Caco-2 (cell line): ENCODE measurements around the gene CNOT1. TPM values are rescaled to one million over a fixed set of nuclear protein-coding genes. Genes with fewer than 3 reads are reported as not detected.

Experiments used
- BruUV-seq: library from RNA; stranded (reverse); fragments of 400-500 nt; replicated peaks from 2 replicates; lab custom pipeline; 2021; lab: Mats Ljungman, UMichigan
- CTCF ChIA-PET: fragments of 300-600 bp; sonication (Branson Sonifier 250); formaldehyde crosslinking; loops from one replicate; lab custom pipeline; 2022; ENCODE audit warnings: antibody characterized with exemption; lab: Charles Lee
- POLR2A ChIA-PET: fragments of 300-600 bp; sonication (Branson Sonifier 250); formaldehyde crosslinking; loops from one replicate; lab custom pipeline; 2022; ENCODE audit warnings: antibody characterized with exemption; lab: Charles Lee
- DNase-seq, 2 experiments: peaks; one replicate each; pipeline versions ENCODE4 v3.0.0 to v3.0.0-alpha.2; 2020 to 2022
- H3K27me3 ChIP-seq: replicated peaks from 2 replicates; pipeline ENCODE4 v1.6.0; 2011; ENCODE audit warnings: low read length; ENCODE audit not compliant: control insufficient read depth, insufficient read depth
- H3K36me3 ChIP-seq: 2 replicates; pipeline ENCODE4 v1.5.1; 2011; ENCODE audit warnings: low read length; ENCODE audit not compliant: control insufficient read depth, insufficient read depth
- H3K4me1 ChIP-seq: fragments of 250-450 bp; sonication (Bioruptor Pico); 2 replicates; pipeline ENCODE4 v1.5.1; 2020; ENCODE audit warnings: mild to moderate bottlenecking
- H3K4me3 ChIP-seq: 2 replicates; pipeline ENCODE4 v1.5.1; 2011; ENCODE audit warnings: low read depth, mild to moderate bottlenecking, control low read depth, low read length
- H3K9me3 ChIP-seq: fragments of 250-450 bp; sonication (Bioruptor Pico); 2 replicates; pipeline ENCODE4 v1.5.1; 2020; ENCODE audit warnings: mild to moderate bottlenecking, moderate library complexity
- H3K27ac Mint-ChIP-seq: one replicate; pipeline ENCODE4 v1.8.0; 2022; ENCODE audit warnings: mixed read lengths; ENCODE audit not compliant: unreplicated experiment
- H3K27me3 Mint-ChIP-seq: one replicate; pipeline ENCODE4 v1.8.0; 2022; ENCODE audit warnings: mixed read lengths; ENCODE audit not compliant: insufficient read depth, unreplicated experiment
- H3K36me3 Mint-ChIP-seq: one replicate; pipeline ENCODE4 v1.8.0; 2022; ENCODE audit warnings: mild to moderate bottlenecking, mixed read lengths; ENCODE audit not compliant: insufficient read depth, unreplicated experiment
- H3K4me1 Mint-ChIP-seq: one replicate; pipeline ENCODE4 v1.8.0; 2022; ENCODE audit warnings: low read depth, mixed read lengths; ENCODE audit not compliant: unreplicated experiment
- H3K4me3 Mint-ChIP-seq: one replicate; pipeline ENCODE4 v1.8.0; 2022; ENCODE audit warnings: mild to moderate bottlenecking, moderate library complexity, mixed read lengths; ENCODE audit not compliant: unreplicated experiment
- H3K9me3 Mint-ChIP-seq: one replicate; pipeline ENCODE4 v1.8.0; 2022; ENCODE audit warnings: mixed read lengths; ENCODE audit not compliant: unreplicated experiment
- intact Hi-C: fragments of 100-400 bp; cut with micrococcal nuclease; formaldehyde crosslinking; loops from one replicate; pipeline ENCODE4 v1.10.0; 2022; ENCODE audit not compliant: unreplicated experiment
- total RNA-seq: library from RNA; stranded (reverse); gene quantifications from 2 replicates; pipeline ENCODE4 v1.2.3, GENCODE V29; 2022
- TF ChIP-seq, protein P1 (sequence below), 2 experiments: fragments of 200-600 bp in 1 of 2; IDR thresholded peaks; 1 replicate in 1 of 2; 2 replicates in 1 of 2; pipeline versions ENCODE4 v1.5.1 to v1.8.0; 2011 to 2022; ENCODE audit warnings: antibody characterized with exemption in 1 of 2, control low read depth in 1 of 2, inconsistent platforms in 1 of 2, low read depth in 1 of 2, low read length in 1 of 2, mild to moderate bottlenecking in 1 of 2, moderate library complexity in 1 of 2; ENCODE audit not compliant: insufficient read depth in 1 of 2, severe bottlenecking in 1 of 2, unreplicated experiment in 1 of 2

CNOT1 gene
- total RNA-seq, 1 experiment from 2014 or later, result 413 TPM

DNA sequence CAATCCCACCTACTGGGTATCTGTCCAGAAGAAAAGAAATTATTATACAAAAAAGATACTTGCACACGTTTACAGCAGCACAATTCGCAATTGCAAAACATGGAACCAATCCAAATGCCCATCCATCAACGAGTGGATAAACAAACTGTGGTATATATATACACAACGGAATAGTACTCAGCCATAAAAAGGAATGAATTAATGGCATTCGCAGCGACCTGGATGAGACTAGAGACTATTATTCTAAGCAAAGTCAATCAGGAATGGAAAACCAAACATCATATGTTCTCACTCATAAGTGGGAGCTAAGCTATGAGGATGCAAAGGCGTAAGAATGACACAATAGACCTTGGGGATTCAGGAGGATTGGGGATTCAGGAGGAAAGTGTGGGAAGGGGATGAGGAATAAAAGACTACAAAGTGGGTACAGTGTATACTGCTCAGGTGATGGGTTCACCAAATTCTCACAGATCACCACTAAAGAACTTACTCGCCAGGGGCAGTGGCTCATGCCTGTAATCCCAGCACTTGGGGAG, 21.0 kb downstream of the CNOT1 start:
- TF ChIP-seq, protein P1, sequence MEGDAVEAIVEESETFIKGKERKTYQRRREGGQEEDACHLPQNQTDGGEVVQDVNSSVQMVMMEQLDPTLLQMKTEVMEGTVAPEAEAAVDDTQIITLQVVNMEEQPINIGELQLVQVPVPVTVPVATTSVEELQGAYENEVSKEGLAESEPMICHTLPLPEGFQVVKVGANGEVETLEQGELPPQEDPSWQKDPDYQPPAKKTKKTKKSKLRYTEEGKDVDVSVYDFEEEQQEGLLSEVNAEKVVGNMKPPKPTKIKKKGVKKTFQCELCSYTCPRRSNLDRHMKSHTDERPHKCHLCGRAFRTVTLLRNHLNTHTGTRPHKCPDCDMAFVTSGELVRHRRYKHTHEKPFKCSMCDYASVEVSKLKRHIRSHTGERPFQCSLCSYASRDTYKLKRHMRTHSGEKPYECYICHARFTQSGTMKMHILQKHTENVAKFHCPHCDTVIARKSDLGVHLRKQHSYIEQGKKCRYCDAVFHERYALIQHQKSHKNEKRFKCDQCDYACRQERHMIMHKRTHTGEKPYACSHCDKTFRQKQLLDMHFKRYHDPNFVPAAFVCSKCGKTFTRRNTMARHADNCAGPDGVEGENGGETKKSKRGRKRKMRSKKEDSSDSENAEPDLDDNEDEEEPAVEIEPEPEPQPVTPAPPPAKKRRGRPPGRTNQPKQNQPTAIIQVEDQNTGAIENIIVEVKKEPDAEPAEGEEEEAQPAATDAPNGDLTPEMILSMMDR (IDR thresholded peaks at IDR 0.05; ENCODE audit: insufficient read depth in 1 of 2, low read depth in 1 of 2, low read length in 1 of 2, severe bottlenecking in 1 of 2, unreplicated experiment in 1 of 2), result no peak
- Mint-ChIP-seq H3K4me1 (peaks cover 3% of the 10 kb centered on the region), H3K36me3 (peaks cover 67% of the 10 kb centered on the region), H3K4me3 (no peak overlapping the region), H3K9me3 (no peaks in the 10 kb centered on the region), H3K27ac (no peak overlapping the region), H3K27me3 (no peaks in the 10 kb centered on the region)
- ChIA-PET CTCF (interaction anchor here (0.7 kb wide), 1 partner anchor 1481 kb away, joined by 3 read pairs; no protein-coding TSS in a partner anchor), POLR2A (no interaction called here)
- Histone ChIP-seq H3K4me3 (no peak overlapping the region), H3K27me3 (no peaks in the 10 kb centered on the region), H3K4me1 (no peaks in the 10 kb centered on the region; the same call in 1 of the 2 replicates), H3K36me3 (peaks cover 3% of the 10 kb centered on the region; the same call in 1 of the 2 replicates), H3K9me3 (no peaks in the 10 kb centered on the region)
- no peak for DNase-seq
- no TSS peak for BruUV-seq
- intact Hi-C loops, result no loop called here

DNA sequence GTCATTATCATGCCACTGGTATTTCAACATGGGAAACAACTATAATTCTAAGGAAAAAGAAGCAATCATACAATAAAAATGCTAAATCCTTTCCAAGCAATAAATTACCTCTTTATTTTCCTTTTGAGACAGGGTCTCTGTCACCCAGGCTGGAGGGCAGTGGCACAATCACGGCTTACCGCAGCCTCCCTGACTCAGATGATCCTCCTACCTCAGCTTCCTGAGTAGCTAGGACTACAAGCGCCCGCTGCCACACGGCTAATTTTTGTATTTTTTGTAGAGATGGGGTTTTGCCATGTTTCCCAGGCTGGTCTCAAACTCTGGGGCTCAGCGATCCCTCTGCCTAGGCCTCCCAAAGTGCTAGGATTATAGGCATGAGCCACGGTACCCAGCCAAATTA, 24.1 kb downstream of the CNOT1 start:
- Mint-ChIP-seq H3K36me3 (peaks cover 66% of the 10 kb centered on the region), H3K27me3 (no peaks in the 10 kb centered on the region), H3K27ac (no peak overlapping the region), H3K9me3 (no peaks in the 10 kb centered on the region), H3K4me3 (no peak overlapping the region), H3K4me1 (peaks cover 16% of the 10 kb centered on the region)
- intact Hi-C loops, result no loop called here
- ChIA-PET CTCF (no interaction called here), POLR2A (no interaction called here)
- DNase-seq, result no peak
- Histone ChIP-seq H3K4me3 (no peak overlapping the region), H3K36me3 (0 out of 2 replicates have a peak, but pooled peaks cover 2% of the 10 kb centered on the region), H3K27me3 (no peaks in the 10 kb centered on the region), H3K4me1 (no peaks in the 10 kb centered on the region; the same call in 1 of the 2 replicates), H3K9me3 (no peaks in the 10 kb centered on the region)
- TF ChIP-seq, protein P1 (IDR thresholded peaks at IDR 0.05; ENCODE audit: insufficient read depth in 1 of 2, low read depth in 1 of 2, low read length in 1 of 2, severe bottlenecking in 1 of 2, unreplicated experiment in 1 of 2), result no peak
- no TSS peak for BruUV-seq

DNA sequence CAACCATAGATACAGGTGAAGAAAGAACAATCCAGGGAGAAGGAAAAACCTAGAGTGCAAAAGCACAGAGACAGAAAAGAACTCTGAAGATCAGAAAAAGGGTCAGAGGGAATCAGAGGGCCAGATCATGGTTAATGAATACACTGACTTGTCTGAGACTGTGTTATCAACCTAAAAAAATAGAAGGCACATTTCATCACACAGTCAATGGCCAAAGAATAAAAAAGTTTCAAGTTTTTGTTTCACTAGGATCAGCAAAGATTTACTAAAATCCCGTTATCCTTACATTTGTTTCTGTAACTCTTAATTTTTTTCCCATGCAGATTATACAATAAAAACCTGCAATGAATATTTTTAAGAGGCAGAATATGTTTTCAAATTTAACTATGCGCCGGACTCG, 38.5 kb downstream of the CNOT1 start:
- Mint-ChIP-seq H3K27me3 (no peaks in the 10 kb centered on the region), H3K36me3 (peaks cover 100% of the 10 kb centered on the region), H3K27ac (no peak overlapping the region), H3K4me3 (no peak overlapping the region), H3K4me1 (no peaks in the 10 kb centered on the region), H3K9me3 (no peaks in the 10 kb centered on the region)
- TF ChIP-seq, protein P1 (IDR thresholded peaks at IDR 0.05; ENCODE audit: insufficient read depth in 1 of 2, low read depth in 1 of 2, low read length in 1 of 2, severe bottlenecking in 1 of 2, unreplicated experiment in 1 of 2), result no peak
- intact Hi-C loops, result loop anchor here (10.0 kb wide), 1 partner anchor 74 kb away; no protein-coding TSS in a partner anchor
- BruUV-seq, result no TSS peak
- CTCF ChIA-PET, result no interaction called here
- Histone ChIP-seq H3K4me1 (no peaks in the 10 kb centered on the region), H3K27me3 (no peaks in the 10 kb centered on the region), H3K9me3 (no peaks in the 10 kb centered on the region), H3K4me3 (no peak overlapping the region), H3K36me3 (peaks cover 6% of the 10 kb centered on the region; the same call in 1 of the 2 replicates)
- POLR2A ChIA-PET, result no interaction called here
- no peak for DNase-seq
